Renal cortical epithelial cell (primary cell): ENCODE data around the gene SNCB. TPM values are rescaled to one million over a fixed set of nuclear protein-coding genes. Genes with fewer than 3 reads are reported as not detected.

ENCODE experiments used
- DNase-seq: peaks from one replicate; pipeline ENCODE4 v3.0.0-alpha.2; 2011; ENCODE audit warnings: low read depth
- total RNA-seq: library from RNA; depleted of rRNA; stranded (reverse); fragments of >200 nt; gene quantifications from 2 replicates; pipeline ENCODE4 v1.2.3, GENCODE V29; 2014

The SNCB gene
- total RNA-seq, 1 donor from 2014 or later: not detected

DNA sequence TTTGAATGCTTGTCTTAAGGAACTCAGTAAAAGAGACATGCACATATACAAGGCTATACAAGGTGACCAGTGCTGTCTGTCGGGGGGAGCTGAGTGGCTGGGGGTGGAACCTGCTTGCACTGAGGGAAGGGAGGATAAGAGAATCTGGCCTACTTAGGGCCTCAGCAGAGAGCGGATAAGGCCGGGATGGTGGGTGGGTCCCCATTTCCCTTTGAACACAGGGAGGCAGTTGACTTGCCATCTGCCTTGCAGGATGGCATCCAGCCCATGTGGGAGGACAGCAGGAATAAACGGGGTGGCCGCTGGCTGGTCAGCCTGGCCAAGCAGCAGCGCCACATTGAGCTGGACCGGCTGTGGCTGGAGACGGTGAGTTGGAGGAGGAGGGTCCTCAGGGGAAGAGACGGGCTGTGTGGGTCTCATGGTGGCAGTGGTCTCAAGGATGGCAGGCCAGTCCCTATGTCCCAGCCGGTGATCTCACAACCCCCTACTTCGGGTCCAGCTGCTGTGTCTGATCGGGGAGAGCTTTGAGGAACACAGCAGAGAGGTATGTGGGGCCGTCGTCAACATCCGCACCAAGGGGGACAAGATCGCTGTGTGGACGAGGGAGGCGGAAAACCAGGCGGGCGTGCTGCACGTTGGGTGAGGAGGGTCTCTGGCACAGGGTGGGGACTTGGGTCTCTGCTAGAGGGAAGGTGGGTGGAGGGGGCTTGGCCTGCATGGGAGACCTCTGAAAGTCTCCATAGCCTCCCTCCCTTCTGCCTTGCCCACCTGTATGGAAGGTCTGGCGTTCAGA lies 14.7 kb upstream of the SNCB start:
- DNase-seq: no peak

DNA sequence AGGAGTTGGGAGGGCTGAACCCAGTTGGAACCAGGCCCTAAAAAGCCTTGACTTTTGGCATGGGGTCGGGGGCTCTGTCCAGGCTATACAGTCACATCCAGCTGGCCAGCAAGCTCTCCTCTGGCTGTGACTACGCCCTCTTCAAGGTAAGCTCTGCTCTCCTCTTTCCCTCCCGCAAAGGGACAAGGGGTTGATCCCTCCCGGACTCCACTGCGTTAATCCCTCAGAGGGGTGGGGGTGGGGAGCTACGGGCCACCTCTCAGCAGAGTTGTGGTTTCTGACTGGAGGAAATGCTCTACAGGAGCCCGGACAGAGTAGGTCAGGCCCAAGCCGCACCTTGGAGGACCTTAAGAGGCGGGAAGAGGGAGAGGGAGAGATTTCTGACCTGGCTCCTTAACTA lies 14.0 kb upstream of the SNCB start:
- no peak for DNase-seq

- DNase-seq: no peak
Measured at GRCh38 chr5:176643491-176644219, 13.3 kb upstream of the SNCB start.

DNA sequence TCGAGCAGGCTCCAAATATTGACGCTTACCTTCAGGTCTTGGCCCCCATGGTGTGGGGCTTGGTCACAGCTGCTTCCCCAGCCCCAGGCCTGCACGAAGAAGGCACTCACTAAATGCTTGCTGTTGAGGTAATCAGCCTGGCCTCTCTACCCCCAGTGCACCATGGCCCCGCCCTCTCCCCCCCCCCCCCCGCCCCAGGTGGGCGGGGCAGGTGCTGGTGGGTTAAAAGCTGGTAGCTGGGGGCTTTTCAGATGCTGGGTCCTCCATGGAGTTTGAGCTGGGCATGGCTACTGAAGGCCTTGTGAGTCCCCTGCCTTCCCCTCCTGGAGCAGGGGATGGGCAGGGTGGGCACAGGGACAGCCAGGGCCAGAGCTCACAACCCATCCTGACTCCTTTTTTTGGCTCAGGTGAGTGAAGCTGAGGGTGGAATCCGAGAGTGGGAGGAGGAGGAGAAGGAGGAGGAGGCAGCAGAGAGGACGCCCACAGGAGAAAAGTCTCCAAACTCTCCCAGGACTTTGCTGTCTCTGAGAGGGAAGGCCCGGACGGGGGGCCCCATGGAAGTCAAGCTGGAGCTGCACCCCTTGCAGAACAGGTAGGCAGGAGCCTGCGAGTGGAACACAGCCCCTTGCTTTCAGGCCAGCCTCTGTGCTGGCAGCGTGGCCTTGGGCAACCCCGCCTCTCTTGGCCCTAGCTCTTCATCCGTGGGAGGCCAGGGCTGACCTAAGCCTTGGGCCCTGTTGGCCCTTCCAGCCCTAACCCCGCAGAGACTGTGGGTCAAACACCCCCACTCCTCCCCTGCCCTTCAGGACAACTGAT lies 12.5 kb upstream of the SNCB start:
- no peak for DNase-seq

DNA sequence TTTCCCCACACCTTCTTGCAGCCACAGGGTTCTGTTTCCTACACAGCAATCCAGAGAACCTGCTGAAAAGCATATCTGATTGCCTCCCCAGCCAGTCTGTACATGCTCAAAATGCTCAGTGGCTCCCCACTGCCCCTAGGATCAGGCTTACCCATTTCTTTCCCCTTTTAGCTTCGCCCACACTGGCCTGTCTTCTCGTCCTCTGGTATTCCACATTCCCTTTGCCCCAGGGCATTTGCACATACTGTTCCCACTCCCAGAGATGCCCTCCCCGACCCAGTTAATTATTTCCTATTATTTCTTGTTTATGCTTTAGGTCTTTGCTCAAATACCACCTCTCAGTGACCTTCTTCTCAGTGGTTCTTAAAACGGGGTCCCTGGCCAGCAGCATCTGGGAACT lies 10.3 kb upstream of the SNCB start:
- peak; percentile 20 for DNase-seq

DNA sequence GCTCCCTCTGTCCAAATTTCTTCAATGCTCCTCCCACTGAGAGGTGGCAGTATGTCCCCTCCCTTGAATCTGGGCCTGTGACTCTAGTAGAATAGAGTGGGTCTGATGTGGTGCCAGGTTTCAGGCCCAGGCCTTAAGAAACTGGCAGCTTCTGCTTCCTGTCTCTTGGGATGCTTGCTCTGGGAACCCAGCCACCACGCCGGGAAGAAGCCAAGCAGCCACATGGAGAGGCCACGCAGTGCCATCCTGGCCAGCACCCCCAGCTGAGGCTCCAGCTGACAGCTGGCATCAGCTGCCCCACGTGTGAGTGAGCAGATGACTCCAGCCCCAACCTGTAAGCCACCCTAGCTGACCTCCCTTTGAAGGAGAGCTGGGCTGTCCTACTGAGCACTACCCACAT lies 9.6 kb upstream of the SNCB start:
- DNase-seq: no peak

- DNase-seq: no peak
Measured at GRCh38 chr5:176639208-176639607, 8.9 kb upstream of the SNCB start.

- DNase-seq: no peak
Measured at GRCh38 chr5:176638437-176638836, 8.1 kb upstream of the SNCB start.

- no peak for DNase-seq
Measured at GRCh38 chr5:176637556-176637955, 7.2 kb upstream of the SNCB start.

DNA sequence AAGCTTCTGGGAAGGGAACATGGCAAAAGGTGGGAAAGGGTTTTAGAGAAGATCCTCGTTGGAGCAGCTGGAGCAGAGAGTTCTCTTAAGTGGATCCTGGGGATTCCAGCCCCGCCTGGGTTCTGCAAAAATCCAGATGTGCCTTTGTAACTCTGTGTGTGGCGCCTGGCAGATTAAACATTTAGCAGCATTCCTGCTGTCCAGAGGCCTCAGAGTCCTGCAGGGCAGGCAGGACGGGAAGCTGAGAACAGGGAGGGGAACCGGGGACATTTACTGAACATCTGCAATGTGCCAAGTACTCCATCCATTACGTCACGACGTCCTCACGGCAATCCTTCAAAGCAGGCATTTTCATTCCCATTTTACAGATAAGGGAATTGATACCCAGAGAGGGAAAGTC lies 6.1 kb upstream of the SNCB start:
- DNase-seq: no peak

DNA sequence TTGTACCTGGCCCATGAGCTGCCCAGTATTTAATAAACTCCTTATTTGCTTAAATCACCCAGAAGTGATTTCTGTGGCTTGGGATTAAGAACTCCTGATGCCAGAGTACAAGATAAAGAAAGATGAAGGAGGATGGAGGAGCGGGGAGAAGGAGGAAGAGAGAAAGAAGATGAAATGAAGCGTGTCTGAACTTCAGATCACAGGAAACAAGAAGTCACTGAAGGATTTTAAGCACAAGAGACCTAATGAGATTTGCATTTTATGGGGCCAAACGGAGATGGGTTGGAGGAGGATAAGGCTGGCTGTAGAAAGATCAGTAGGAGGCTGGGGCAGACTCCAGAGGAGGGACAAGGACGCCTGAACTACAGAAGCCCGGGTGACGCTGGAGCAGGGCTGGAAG lies 3.3 kb upstream of the SNCB start:
- no peak for DNase-seq

GRCh38 chr5:176632745-176633144 lies 2.4 kb upstream of the SNCB start:
- DNase-seq: no peak

DNA sequence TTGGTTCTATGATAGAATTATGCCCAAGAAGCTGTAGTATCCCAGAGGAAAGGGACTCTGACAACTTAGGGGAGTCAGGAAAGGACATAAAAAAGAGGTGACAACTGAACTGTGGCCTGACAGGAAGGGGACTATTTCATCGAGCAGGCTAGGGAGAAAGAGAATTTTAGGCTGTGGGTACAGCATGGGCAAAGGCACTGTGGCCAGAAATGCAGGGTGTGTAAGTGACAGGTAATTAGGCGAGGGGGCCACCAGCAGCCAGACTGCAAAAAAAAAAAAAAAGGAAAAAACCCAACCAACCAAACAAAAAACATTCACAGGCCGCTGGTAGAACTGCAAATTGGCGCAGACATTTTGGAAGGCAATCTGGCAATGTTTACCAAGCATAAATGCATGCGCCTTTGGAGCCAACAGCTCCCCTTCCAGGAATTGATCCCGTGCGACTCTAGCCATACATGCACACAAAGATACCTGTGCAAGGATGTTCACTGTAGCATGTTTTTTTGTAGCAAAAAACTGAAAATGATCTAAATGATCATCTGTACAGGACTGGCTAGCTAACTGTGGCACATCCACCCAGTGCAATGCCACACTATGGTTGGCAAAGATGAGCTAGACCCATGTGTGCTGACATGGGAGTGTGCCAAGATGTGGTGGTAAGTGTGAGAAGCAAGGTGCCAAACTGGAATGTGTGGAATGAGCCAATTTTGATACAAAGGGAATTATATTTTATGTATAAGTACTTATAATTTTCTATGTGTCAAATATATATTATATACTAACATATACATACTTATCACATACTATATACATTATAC lies 1.3 kb upstream of the SNCB start:
- DNase-seq: no peak

DNA sequence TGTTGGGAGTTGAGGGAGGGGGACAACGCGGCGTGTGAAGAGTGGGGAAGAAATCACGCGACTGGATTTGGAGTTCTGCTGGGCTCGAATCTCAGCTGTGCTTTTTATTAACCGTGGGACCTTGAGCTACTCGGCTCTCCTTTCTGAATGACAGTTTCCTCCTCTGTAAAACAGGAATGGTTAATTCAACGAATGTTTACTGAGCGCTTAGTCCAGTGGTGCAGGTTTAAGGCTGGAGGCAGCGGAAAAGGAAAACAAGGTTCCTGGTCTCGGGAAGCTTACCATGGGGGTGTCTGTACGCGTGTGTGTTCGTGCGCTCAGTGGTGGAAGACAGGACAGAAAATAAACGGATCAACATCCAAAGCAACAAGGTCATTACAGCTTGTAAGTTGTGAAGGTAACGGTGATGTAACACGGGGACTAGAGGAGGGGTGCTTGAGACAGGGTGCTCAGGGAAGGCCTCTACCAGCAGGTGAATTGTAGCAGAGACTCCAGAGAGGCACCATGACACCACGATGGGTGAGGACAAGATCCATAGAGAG lies 418 bp upstream of the SNCB start:
- no peak for DNase-seq

- no peak for DNase-seq
Measured at GRCh38 chr5:176629317-176629852, 949 bp downstream of the SNCB start.

DNA sequence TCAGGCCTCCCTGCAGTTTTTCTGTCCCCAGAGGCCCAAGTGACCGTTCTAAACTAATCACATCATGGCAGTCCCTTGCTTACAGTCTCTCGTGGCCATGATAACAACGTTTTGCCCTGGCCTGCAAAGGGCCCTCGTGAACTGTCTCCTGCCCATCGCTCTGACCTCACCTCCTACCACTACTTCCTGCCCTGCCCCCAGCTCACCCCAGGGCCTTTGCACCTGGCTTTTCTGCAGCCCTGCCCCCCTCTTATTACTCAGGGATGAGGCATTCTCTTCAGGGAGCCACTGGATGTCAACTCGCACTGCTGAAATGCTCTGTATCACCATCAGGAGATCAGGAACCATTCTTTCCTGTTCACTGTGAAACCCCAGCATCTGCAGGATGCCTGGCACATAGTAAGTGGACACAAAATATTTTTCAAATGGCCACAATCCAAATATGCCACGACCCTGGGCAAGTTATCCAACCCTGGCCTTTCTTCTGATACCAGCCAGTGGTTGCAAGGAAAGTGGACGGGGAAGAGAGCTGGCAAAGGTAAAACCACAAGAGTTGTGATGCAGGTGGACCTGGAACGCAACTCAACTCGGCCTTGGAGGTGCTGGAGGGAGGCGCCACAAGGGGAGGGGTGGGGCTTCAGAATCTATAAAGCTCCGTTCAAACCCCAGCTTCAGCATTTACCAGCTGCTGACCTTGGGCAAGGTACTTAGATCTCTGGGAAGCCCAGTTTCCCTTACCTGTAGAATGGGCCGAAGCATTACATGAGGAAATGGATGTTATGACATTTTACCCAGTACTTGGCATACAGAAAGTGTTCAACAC lies 1.7 kb downstream of the SNCB start:
- DNase-seq: no peak

DNA sequence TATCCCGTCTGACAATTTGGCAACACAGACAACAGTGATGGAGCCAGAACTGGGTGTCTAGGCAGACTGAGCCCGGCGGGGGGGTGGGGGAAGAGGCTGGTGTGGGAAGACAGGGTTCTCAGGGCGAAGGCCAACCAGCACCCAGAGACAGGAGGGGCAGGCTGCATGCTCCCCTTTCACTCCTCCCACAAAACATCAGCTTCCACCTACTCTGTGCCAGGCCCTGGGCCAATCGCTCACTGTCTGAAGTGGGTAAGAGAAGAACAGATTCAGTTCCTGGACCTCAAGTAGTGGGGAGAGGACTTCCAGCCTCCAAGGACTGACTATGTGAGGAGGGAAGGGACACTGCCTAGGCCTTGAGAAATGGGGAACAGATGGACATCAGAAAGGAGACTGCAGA lies 2.8 kb downstream of the SNCB start:
- no peak for DNase-seq

- no peak for DNase-seq
Measured at GRCh38 chr5:176626876-176627236, 3.5 kb downstream of the SNCB start.

DNA sequence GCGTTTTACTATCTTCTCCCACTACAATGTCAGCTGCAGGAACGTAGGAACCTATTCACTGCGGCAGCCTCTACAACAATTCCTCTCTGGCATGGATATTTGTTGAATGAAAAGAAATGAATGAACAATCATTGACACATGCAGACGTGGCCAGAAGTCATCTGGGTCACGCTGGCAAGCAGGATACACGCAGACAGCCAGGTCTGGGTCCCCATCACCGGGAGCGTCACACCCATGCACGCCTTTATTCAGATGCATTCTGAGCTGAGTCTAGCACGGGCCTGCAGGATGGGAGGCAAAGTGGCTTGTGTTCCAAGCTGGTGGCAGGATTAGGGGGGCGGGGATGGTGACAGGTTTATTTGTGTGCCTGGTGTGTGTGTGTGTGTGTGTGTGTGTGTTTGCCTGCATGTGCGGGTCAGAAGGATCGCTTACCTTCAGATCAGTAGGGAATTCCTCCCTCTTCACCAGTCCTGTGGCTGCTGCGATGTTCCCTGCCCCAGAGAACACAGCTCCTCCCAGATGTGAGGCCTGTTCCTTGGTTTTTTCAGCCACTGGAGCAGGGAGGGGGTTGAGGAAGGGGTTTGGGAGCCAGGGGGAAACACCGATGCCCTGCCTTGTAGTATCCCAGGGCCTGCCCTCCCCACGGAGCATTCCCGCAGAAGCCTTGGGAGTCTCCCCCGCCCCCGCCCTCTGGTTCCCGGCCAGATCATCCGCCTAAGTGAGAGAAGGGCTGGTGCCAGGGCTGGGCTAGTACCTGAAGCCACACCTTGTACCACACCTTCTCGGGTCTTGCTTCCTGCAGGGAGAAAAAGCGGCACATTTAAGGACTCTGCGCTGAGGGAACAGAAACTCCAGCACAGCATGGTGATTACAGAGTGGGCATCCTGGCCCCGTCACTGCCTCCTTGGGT lies 4.1 kb downstream of the SNCB start:
- DNase-seq: no peak
